Measurements from ENCODE around the gene GASK1A. TPM values are rescaled to one million over a fixed set of nuclear protein-coding genes. Genes with fewer than 3 reads are reported as not detected.
A peak's percentile ranks its signal among the peaks of the same experiment; 100 is the strongest.

The GASK1A gene
- total RNA-seq, 4 donors from 2014 or later, result 1.4 to 10.1 (median 2.4) TPM

- DNase-seq, result no peak
- no peaks in the 10 kb centered on the region for H3K36me3 ChIP-seq
- H3K27me3 ChIP-seq, result no peaks in the 10 kb centered on the region
- peak overlapping the region; percentile 9 to 85 (median 72) for H3K27ac ChIP-seq
- WGBS, 2 donors, result 70% methylated on average over 2 of the region's 2 CpGs; no CpG with 5 or more reads in 1 of the 2 donors
- intact Hi-C loops (cut with DNase I), result no loop called here
- peaks cover 0 to 47% (median 16%) of the 10 kb centered on the region in 3 donors for H3K4me1 ChIP-seq
- TF ChIP-seq POLR2A (IDR thresholded peaks at IDR 0.05) (no peak), CTCF (IDR thresholded peaks at IDR 0.05) (no peak)
- H3K9me3 ChIP-seq, result no peaks in the 10 kb centered on the region
- H3K4me3 ChIP-seq, result no peak overlapping the region
Measured at GRCh38 chr3:42996633-42997075, 17.5 kb downstream of the GASK1A start.

- TF ChIP-seq POLR2A (IDR thresholded peaks at IDR 0.05) (no peak), CTCF (IDR thresholded peaks at IDR 0.05) (no peak)
- peaks cover 0 to 54% (median 19%) of the 10 kb centered on the region in 3 donors for H3K4me1 ChIP-seq
- 57 to 70% methylated on average over 1 to 2 of the region's 3 CpGs for WGBS, 2 donors
- H3K36me3 ChIP-seq, result no peaks in the 10 kb centered on the region
- H3K27me3 ChIP-seq, result no peaks in the 10 kb centered on the region
- H3K9me3 ChIP-seq, result no peaks in the 10 kb centered on the region
- no peak overlapping the region for H3K4me3 ChIP-seq
- H3K27ac ChIP-seq, result peak overlapping the region; percentile 51 to 85 (median 78)
- intact Hi-C loops (cut with DNase I), result no loop called here
- no peak for DNase-seq
Measured at GRCh38 chr3:42999212-42999611, 20.1 kb downstream of the GASK1A start.

DNA sequence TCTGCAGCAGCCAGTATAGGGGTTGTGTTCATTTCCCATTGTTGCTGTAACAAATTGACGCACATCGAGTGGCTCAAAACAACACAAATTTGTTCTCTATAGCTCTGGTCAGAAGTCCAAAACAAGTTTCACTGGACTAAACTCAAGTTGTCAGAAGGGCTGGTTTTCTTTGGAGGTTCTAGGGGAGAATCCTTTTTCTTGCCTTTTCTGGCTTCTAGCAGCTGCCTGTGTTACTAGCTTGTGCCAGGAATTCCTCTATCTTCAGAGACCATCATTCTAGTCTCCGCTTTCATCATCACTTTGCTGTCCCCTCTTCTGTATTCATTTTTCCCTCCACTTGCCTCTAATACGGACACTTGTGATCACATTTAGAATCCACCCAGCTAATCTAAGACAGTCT lies 20.5 kb downstream of the GASK1A start:
- no peak overlapping the region for H3K4me3 ChIP-seq
- peak overlapping the region; percentile 51 to 85 (median 78) for H3K27ac ChIP-seq
- 70 to 98% methylated on average over 2 to 4 of the region's 4 CpGs for whole genome bisulfite sequencing, 2 donors
- TF ChIP-seq POLR2A (IDR thresholded peaks at IDR 0.05) (no peak), CTCF (IDR thresholded peaks at IDR 0.05) (no peak)
- no peak for DNase-seq
- no peaks in the 10 kb centered on the region for H3K9me3 ChIP-seq
- no peaks in the 10 kb centered on the region for H3K36me3 ChIP-seq
- intact Hi-C loops (cut with DNase I), result no loop called here
- peaks cover 0 to 54% (median 19%) of the 10 kb centered on the region in 3 donors for H3K4me1 ChIP-seq
- no peaks in the 10 kb centered on the region for H3K27me3 ChIP-seq

GRCh38 chr3:43000387-43000786 lies 21.3 kb downstream of the GASK1A start:
- Histone ChIP-seq H3K4me1 (peaks cover 0 to 54% (median 19%) of the 10 kb centered on the region in 3 donors), H3K27me3 (no peaks in the 10 kb centered on the region), H3K9me3 (no peaks in the 10 kb centered on the region), H3K27ac (peak overlapping the region; percentile 51 to 85 (median 78)), H3K4me3 (no peak overlapping the region), H3K36me3 (no peaks in the 10 kb centered on the region)
- TF ChIP-seq POLR2A (IDR thresholded peaks at IDR 0.05) (no peak), CTCF (IDR thresholded peaks at IDR 0.05) (no peak)
- DNase-seq, result no peak
- 79% methylated on average over 4 of the region's 4 CpGs for WGBS, 2 donors
- intact Hi-C loops (cut with DNase I), result no loop called here

- Histone ChIP-seq H3K27me3 (no peaks in the 10 kb centered on the region), H3K4me3 (peak overlapping the region in 1 of 4 donors; percentile 34), H3K4me1 (peaks cover 0 to 48% (median 19%) of the 10 kb centered on the region in 3 donors), H3K36me3 (no peaks in the 10 kb centered on the region), H3K9me3 (no peaks in the 10 kb centered on the region), H3K27ac (peak overlapping the region; percentile 54 to 89 (median 79))
- WGBS, 2 donors, result 46 to 55% methylated on average over 7 to 8 of the region's 8 CpGs
- TF ChIP-seq CTCF (IDR thresholded peaks at IDR 0.05) (no peak), POLR2A (IDR thresholded peaks at IDR 0.05) (no peak)
- no peak for DNase-seq
- intact Hi-C loops (cut with DNase I), result no loop called here
Measured at GRCh38 chr3:43001094-43001553, 22.0 kb downstream of the GASK1A start.

Data from esophagus squamous epithelium (tissue), 5 donors.